ENCODE results near the gene IL36G. TPM values are rescaled to one million over a fixed set of nuclear protein-coding genes. Genes with fewer than 3 reads are reported as not detected.

The IL36G gene
- total and polyA plus RNA-seq, 9 of the 15 experiments (the other 6 are each of a cell fraction or from before 2014, with no cell fraction given), result not detected

DNA sequence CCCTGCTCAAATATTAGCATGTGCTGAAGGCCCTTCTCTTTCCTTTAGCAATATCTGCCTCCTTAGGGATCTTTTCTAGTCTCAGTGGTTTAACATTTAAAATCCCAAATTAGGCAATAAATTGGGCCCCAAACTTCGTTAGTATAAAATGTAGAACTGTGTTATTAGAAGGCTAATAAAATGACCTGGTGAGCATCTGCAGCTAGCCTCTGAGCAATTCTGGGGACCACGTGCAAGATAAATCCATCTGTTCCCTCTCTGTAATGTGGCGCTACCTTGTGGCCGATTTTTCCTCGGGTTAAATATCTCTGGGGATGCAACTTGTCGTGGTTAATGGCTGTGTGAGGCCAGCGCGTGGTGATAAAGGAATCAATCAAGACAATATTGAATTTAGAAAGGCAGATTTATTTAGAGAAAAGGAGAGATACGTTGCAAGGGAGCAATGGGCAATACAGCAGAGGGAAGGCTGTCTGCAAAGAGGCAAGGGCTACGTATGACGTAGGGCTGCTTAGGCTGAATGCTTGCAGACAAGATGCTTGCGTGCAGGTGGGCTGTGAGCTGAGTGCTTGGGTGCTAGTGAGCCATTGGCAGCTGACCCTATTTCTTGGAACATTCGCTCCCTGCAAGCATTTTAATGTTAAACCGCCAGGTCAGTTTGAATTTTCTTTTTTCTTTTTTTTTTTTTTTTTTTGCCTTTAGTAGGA is 18.5 kb upstream of the IL36G start (continued):
- TF ChIP-seq, protein P1, sequence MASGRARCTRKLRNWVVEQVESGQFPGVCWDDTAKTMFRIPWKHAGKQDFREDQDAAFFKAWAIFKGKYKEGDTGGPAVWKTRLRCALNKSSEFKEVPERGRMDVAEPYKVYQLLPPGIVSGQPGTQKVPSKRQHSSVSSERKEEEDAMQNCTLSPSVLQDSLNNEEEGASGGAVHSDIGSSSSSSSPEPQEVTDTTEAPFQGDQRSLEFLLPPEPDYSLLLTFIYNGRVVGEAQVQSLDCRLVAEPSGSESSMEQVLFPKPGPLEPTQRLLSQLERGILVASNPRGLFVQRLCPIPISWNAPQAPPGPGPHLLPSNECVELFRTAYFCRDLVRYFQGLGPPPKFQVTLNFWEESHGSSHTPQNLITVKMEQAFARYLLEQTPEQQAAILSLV (tag; IDR thresholded peaks at IDR 0.05), result no peak
- TF ChIP-seq HDAC2 (IDR thresholded peaks at IDR 0.05), result no peak
- TF ChIP-seq, protein P2, sequence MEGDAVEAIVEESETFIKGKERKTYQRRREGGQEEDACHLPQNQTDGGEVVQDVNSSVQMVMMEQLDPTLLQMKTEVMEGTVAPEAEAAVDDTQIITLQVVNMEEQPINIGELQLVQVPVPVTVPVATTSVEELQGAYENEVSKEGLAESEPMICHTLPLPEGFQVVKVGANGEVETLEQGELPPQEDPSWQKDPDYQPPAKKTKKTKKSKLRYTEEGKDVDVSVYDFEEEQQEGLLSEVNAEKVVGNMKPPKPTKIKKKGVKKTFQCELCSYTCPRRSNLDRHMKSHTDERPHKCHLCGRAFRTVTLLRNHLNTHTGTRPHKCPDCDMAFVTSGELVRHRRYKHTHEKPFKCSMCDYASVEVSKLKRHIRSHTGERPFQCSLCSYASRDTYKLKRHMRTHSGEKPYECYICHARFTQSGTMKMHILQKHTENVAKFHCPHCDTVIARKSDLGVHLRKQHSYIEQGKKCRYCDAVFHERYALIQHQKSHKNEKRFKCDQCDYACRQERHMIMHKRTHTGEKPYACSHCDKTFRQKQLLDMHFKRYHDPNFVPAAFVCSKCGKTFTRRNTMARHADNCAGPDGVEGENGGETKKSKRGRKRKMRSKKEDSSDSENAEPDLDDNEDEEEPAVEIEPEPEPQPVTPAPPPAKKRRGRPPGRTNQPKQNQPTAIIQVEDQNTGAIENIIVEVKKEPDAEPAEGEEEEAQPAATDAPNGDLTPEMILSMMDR (IDR thresholded peaks at IDR 0.05 in 2 of 3, conservative IDR thresholded peaks at IDR 0.05 in 1 of 3; ENCODE audit: insufficient read depth in 2 of 3, low read depth in 1 of 3, low read length in 3 of 3), result peak; percentile 21 to 52 (median 39); a peak in 5 of 6 replicates
- 0 out of 2 replicates have a peak, but pooled peaks have one; percentile 53 for TF ChIP-seq XRCC5 (IDR thresholded peaks at IDR 0.05; ENCODE audit: low read depth, low read length)
- no peak for TF ChIP-seq ZNF444 (CRISPR knock-in tag; IDR thresholded peaks at IDR 0.05)
- 0 out of 4 replicates have a peak, but pooled peaks of 1 of the 2 experiments have one; percentile 0 for TF ChIP-seq RAD21 (CRISPR knock-in tag; conservative IDR thresholded peaks at IDR 0.05 in 1 of 2, IDR thresholded peaks at IDR 0.05 in 1 of 2)
- TF ChIP-seq, protein P3, sequence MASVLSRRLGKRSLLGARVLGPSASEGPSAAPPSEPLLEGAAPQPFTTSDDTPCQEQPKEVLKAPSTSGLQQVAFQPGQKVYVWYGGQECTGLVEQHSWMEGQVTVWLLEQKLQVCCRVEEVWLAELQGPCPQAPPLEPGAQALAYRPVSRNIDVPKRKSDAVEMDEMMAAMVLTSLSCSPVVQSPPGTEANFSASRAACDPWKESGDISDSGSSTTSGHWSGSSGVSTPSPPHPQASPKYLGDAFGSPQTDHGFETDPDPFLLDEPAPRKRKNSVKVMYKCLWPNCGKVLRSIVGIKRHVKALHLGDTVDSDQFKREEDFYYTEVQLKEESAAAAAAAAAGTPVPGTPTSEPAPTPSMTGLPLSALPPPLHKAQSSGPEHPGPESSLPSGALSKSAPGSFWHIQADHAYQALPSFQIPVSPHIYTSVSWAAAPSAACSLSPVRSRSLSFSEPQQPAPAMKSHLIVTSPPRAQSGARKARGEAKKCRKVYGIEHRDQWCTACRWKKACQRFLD (CRISPR knock-in tag; IDR thresholded peaks at IDR 0.05), result no peak
- TF ChIP-seq, protein P4, sequence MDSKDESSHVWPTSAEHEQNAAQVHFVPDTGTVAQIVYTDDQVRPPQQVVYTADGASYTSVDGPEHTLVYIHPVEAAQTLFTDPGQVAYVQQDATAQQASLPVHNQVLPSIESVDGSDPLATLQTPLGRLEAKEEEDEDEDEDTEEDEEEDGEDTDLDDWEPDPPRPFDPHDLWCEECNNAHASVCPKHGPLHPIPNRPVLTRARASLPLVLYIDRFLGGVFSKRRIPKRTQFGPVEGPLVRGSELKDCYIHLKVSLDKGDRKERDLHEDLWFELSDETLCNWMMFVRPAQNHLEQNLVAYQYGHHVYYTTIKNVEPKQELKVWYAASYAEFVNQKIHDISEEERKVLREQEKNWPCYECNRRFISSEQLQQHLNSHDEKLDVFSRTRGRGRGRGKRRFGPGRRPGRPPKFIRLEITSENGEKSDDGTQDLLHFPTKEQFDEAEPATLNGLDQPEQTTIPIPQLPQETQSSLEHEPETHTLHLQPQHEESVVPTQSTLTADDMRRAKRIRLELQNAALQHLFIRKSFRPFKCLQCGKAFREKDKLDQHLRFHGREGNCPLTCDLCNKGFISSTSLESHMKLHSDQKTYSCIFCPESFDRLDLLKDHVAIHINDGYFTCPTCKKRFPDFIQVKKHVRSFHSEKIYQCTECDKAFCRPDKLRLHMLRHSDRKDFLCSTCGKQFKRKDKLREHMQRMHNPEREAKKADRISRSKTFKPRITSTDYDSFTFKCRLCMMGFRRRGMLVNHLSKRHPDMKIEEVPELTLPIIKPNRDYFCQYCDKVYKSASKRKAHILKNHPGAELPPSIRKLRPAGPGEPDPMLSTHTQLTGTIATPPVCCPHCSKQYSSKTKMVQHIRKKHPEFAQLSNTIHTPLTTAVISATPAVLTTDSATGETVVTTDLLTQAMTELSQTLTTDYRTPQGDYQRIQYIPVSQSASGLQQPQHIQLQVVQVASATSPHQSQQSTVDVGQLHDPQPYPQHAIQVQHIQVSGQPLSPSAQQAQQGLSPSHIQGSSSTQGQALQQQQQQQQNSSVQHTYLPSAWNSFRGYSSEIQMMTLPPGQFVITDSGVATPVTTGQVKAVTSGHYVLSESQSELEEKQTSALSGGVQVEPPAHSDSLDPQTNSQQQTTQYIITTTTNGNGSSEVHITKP (IDR thresholded peaks at IDR 0.05; ENCODE audit: partially characterized antibody), result no peak
- TF ChIP-seq KLF6 (CRISPR knock-in tag; IDR thresholded peaks at IDR 0.05; ENCODE audit: borderline replicate concordance), result no peak
- TF ChIP-seq, protein P5, sequence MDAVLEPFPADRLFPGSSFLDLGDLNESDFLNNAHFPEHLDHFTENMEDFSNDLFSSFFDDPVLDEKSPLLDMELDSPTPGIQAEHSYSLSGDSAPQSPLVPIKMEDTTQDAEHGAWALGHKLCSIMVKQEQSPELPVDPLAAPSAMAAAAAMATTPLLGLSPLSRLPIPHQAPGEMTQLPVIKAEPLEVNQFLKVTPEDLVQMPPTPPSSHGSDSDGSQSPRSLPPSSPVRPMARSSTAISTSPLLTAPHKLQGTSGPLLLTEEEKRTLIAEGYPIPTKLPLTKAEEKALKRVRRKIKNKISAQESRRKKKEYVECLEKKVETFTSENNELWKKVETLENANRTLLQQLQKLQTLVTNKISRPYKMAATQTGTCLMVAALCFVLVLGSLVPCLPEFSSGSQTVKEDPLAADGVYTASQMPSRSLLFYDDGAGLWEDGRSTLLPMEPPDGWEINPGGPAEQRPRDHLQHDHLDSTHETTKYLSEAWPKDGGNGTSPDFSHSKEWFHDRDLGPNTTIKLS (IDR thresholded peaks at IDR 0.05; ENCODE audit: borderline replicate concordance, low read depth), result no peak
- peak; percentile 62; the same call in 1 of the 2 replicates for TF ChIP-seq MYC (IDR thresholded peaks at IDR 0.05; ENCODE audit: low read depth, low read length)
- TF ChIP-seq MYC (CRISPR knock-in tag; IDR thresholded peaks at IDR 0.05; ENCODE audit: borderline replicate concordance, low read depth), result no peak

Measured in K562 (cell line).